Ovary (tissue), 9 donors: ENCODE data around the gene RAB40A. TPM values are rescaled to one million over a fixed set of nuclear protein-coding genes. Genes with fewer than 3 reads are reported as not detected.
"Not testable (repeated sequence)": the region's sequence is repeated elsewhere in the genome, so short reads cannot be mapped to it uniquely, and the experiment has no call there.

ENCODE experiments used
- DNase-seq, 5 donors: peaks; one replicate each; pipeline ENCODE4 v3.0.0-alpha.2; 2019 to 2020
- H3K27ac ChIP-seq, 2 donors: fragments of 200-600 bp; one replicate each; pipeline versions ENCODE4 v1.5.1 to v1.8.0; 2019 to 2022
- H3K27me3 ChIP-seq: fragments of 200-600 bp; one replicate; pipeline ENCODE4 v1.8.0; 2022
- H3K36me3 ChIP-seq: fragments of 200-600 bp; sonication (generic); one replicate; pipeline ENCODE4 v1.5.1; 2019
- H3K4me1 ChIP-seq: one replicate; pipeline ENCODE4 v1.8.1; 2013; ENCODE audit warnings: mild to moderate bottlenecking, moderate library complexity; ENCODE audit not compliant: insufficient read depth
- H3K4me3 ChIP-seq: fragments of 200-600 bp; sonication (generic); one replicate; pipeline ENCODE4 v1.5.1; 2017
- H3K9me3 ChIP-seq, 2 donors: fragments of 200-600 bp in 1 of 2; sonication (generic) in 1 of 2; one replicate each; pipeline versions ENCODE4 v1.5.1 to v1.8.1; 2013 to 2019; ENCODE audit warnings: mild to moderate bottlenecking in 1 of 2, moderate library complexity in 1 of 2
- CTCF ChIP-seq, 3 donors: fragments of 450-650 bp in 2 of 3; fragments of 200-600 bp in 1 of 3; IDR thresholded peaks; one replicate each; pipeline versions ENCODE4 v1.5.1 to v1.8.0; 2016 to 2022; ENCODE audit warnings: antibody characterized with exemption in 3 of 3, mild to moderate bottlenecking in 1 of 3
- EP300 ChIP-seq: sonication (generic); formaldehyde crosslinking; IDR thresholded peaks from one replicate; pipeline ENCODE4 v1.6.1; 2017; ENCODE audit warnings: antibody characterized with exemption
- POLR2A ChIP-seq: fragments of 450-650 bp; IDR thresholded peaks from one replicate; pipeline ENCODE4 v1.6.1; 2017; ENCODE audit warnings: antibody characterized with exemption, mild to moderate bottlenecking, moderate library complexity
- WGBS, 3 donors: extraction: QIAGEN DNeasy Blood & Tissue Kit in 1 of 3; methylation state at CpG; one replicate each; pipeline versions ENCODE4 v1.1.5 to v1.1.7; 2013 to 2017; 5-methylcytosine and 5-hydroxymethylcytosine counted together
- intact Hi-C, 4 donors: fragments of 100-400 bp; cut with DNase I; formaldehyde crosslinking; loops; one replicate each; pipeline versions ENCODE4 v1.11.0 to v1.15.1; 2022 to 2023
- polyA plus RNA-seq, 2 donors: library from polyadenylated mRNA; stranded (reverse); fragments of 200-250 nt in 1 of 2; fragments of 350-450 nt in 1 of 2; fragmentation: Illumina TruSeq in 1 of 2; extraction: RNeasy Lipid Tissue Mini Kit (QIAGEN cat#74804) in 1 of 2; gene quantifications; one replicate each; pipeline ENCODE4 v1.2.3, GENCODE V29; 2013 to 2014
- total RNA-seq, 7 donors: library from RNA; depleted of rRNA in 2 of 7; stranded (reverse); fragments of >200 nt in 2 of 7; fragmentation: NEBNext Ultra II Directional in 3 of 7; extraction: Animal tissue kit (Norgen Biotek cat#: 25700) in 3 of 7; gene quantifications; one replicate each; pipeline versions ENCODE4 v1.1.0 to v1.2.4, GENCODE V29; 2016 to 2023
- donor health status: DM: no; HTN: no; CAD: no; lungs with moderate emphysema.
- donor health status: DM: no; HTN: no; CAD: no.
- donor health status: Bipolar disorder and iron deficiency.
- donor health status: DM: yes; HTN: yes; CAD: no.
- donor health status: DM: no; HTN: no; CAD: no.
- donor health status: DM: yes; HTN: yes; CAD: no.

The RAB40A gene
- total and polyA plus RNA-seq, 9 donors, result 0.81 to 7.4 (median 2.5) TPM

- Histone ChIP-seq H3K4me1 (no peaks in the 10 kb centered on the region), H3K27ac (no peak overlapping the region), H3K9me3 (no peaks in the 10 kb centered on the region), H3K4me3 (peak overlapping the region; percentile 6), H3K36me3 (no peaks in the 10 kb centered on the region), H3K27me3 (no peaks in the 10 kb centered on the region)
- no peak for TF ChIP-seq POLR2A
- TF ChIP-seq CTCF (IDR thresholded peaks at IDR 0.05), result peak in 2 of 3 donors; percentile 11 to 26
- peak in 3 of 5 donors; percentile 16 to 31 (median 21) for DNase-seq
- WGBS, 3 donors, result 49 to 57% (median 50%) methylated on average over 8 of the region's 8 CpGs
- intact Hi-C loops, result loop anchor here in 2 of 4 donors (5.0 to 10.0 kb wide), 2 partner anchors 122 to 129 kb away; partner anchors contain the start of gene TCEAL7 (in 1 of the 2)
Observed at GRCh38 chrX:103464072-103464773, 55.1 kb downstream of the RAB40A start.

GRCh38 chrX:103461156-103461555 is 58.1 kb downstream of the RAB40A start:
- intact Hi-C loops, result loop anchor here in 2 of 4 donors (5.0 to 10.0 kb wide), 2 partner anchors 119 to 126 kb away; partner anchors contain the start of gene TCEAL7 (in 1 of the 2)

GRCh38 chrX:103460001-103460755 is 59.1 kb downstream of the RAB40A start:
- 89 to 92% (median 92%) methylated on average over 14 to 15 of the region's 15 CpGs for WGBS, 3 donors
- intact Hi-C loops, result loop anchor here in 2 of 4 donors (5.0 to 10.0 kb wide), 2 partner anchors 118 to 125 kb away; partner anchors contain the start of gene TCEAL7 (in 1 of the 2)
- H3K9me3 ChIP-seq, DNase-seq, H3K4me1 ChIP-seq, H3K4me3 ChIP-seq, H3K27ac ChIP-seq, H3K36me3 ChIP-seq, H3K27me3 ChIP-seq: not testable (repeated sequence)

More at GRCh38 chrX:103461156-103461555, 58.1 kb downstream of the RAB40A start:
- no peak for TF ChIP-seq CTCF (IDR thresholded peaks at IDR 0.05)
- TF ChIP-seq EP300, result no peak
- TF ChIP-seq POLR2A, result no peak
- H3K27me3 ChIP-seq, result no peaks in the 10 kb centered on the region
- H3K4me3 ChIP-seq, result no peak overlapping the region
- no peak for DNase-seq
- H3K9me3 ChIP-seq, result no peaks in the 10 kb centered on the region
- no peak overlapping the region for H3K27ac ChIP-seq
- H3K36me3 ChIP-seq, result no peaks in the 10 kb centered on the region
- no peaks in the 10 kb centered on the region for H3K4me1 ChIP-seq
- 88 to 100% (median 95%) methylated on average over 1 of the region's 1 CpG for WGBS, 3 donors

GRCh38 chrX:103453655-103454054 is 65.6 kb downstream of the RAB40A start:
- no peak for TF ChIP-seq EP300
- no peak for TF ChIP-seq CTCF (IDR thresholded peaks at IDR 0.05)
- WGBS, 3 donors, result 75 to 81% (median 76%) methylated on average over 2 of the region's 2 CpGs
- DNase-seq, result no peak
- no peak overlapping the region for H3K4me3 ChIP-seq
- no peaks in the 10 kb centered on the region for H3K9me3 ChIP-seq
- H3K4me1 ChIP-seq, result no peaks in the 10 kb centered on the region
- no peaks in the 10 kb centered on the region for H3K36me3 ChIP-seq
- H3K27ac ChIP-seq, result no peak overlapping the region
- intact Hi-C loops, result no loop called here
- H3K27me3 ChIP-seq, result no peaks in the 10 kb centered on the region

Other genes with a start within 250 kb of the RAB40A start
- 1 to 10 TPM in 5 of 7 donors, under 1 TPM in 1, not detected in 1; 0.50 to 4.0 (median 2.2) TPM for gene TCEAL5, start 242.7 kb downstream of the RAB40A start, total RNA-seq
- gene TCEAL5, start 242.7 kb downstream of the RAB40A start, polyA plus RNA-seq, result 1 to 10 TPM; 2.3 to 3.6 TPM
- 10 to 100 TPM; 29.5 to 67.0 (median 52.9) TPM for gene BEX2, start 208.5 kb downstream of the RAB40A start, total RNA-seq
- gene BEX2, start 208.5 kb downstream of the RAB40A start, polyA plus RNA-seq, result 10 to 100 TPM; 55.9 to 79.4 TPM
- 10 to 100 TPM; 12.9 to 44.9 (median 21.6) TPM for gene TCEAL7, start 189.2 kb downstream of the RAB40A start, total RNA-seq
- 10 to 100 TPM; 29.0 to 37.1 TPM for gene TCEAL7, start 189.2 kb downstream of the RAB40A start, polyA plus RNA-seq
- 100 to 1,000 TPM in 5 of 7 donors, 10 to 100 TPM in 2; 78.0 to 246 (median 139) TPM for gene TCEAL9, start 163.0 kb downstream of the RAB40A start, total RNA-seq
- 100 to 1,000 TPM; 216 to 223 TPM for gene TCEAL9, start 163.0 kb downstream of the RAB40A start, polyA plus RNA-seq
- 100 to 1,000 TPM; 204 to 424 (median 355) TPM for gene BEX3, start 143.0 kb downstream of the RAB40A start, total RNA-seq
- 100 to 1,000 TPM; 368 to 426 TPM for gene BEX3, start 143.0 kb downstream of the RAB40A start, polyA plus RNA-seq
- gene TCEAL4, start 66.0 kb upstream of the RAB40A start, total RNA-seq, result 100 to 1,000 TPM; 333 to 772 (median 462) TPM
- gene TCEAL4, start 66.0 kb upstream of the RAB40A start, polyA plus RNA-seq, result 1,000 to 10,000 TPM in 1 of 2 donors, 100 to 1,000 TPM in 1; 942 to 1,592 TPM
- 100 to 1,000 TPM in 4 of 7 donors, 10 to 100 TPM in 3; 67.8 to 150 (median 118) TPM for gene TCEAL3, start 88.5 kb upstream of the RAB40A start, total RNA-seq
- 100 to 1,000 TPM; 146 to 195 TPM for gene TCEAL3, start 88.5 kb upstream of the RAB40A start, polyA plus RNA-seq
- gene TCEAL1, start 109.5 kb upstream of the RAB40A start, total RNA-seq, result 100 to 1,000 TPM; 112 to 525 (median 234) TPM
- gene TCEAL1, start 109.5 kb upstream of the RAB40A start, polyA plus RNA-seq, result 100 to 1,000 TPM; 156 to 304 TPM
- 100 to 1,000 TPM; 457 to 960 (median 603) TPM for gene MORF4L2, start 167.2 kb upstream of the RAB40A start, total RNA-seq
- gene MORF4L2, start 167.2 kb upstream of the RAB40A start, polyA plus RNA-seq, result 100 to 1,000 TPM; 730 to 773 TPM
- 1 to 10 TPM in 2 of 7 donors, under 1 TPM in 4, not detected in 1; 0.35 to 1.1 (median 0.60) TPM for gene TMEM31, start 191.4 kb upstream of the RAB40A start, total RNA-seq
- under 1 TPM; 0.58 to 0.85 TPM for gene TMEM31, start 191.4 kb upstream of the RAB40A start, polyA plus RNA-seq